ENCODE measurements around the gene STBD1.
"Not testable (repeated sequence)": the region's sequence is repeated elsewhere in the genome, so short reads cannot be mapped to it uniquely, and the experiment has no call there.

Gene STBD1

GRCh38 chr4:76305971-76306881 is at the start of gene STBD1:
STBD1 (plus strand) TSS chr4:76306733; CDS start chr4:76306770, 37 bp downstream.
- DNase-seq (ENCODE audit: low spot score) = no peak

- no peak for DNase-seq (ENCODE audit: low spot score)
These were observed 49.6 kb upstream of the STBD1 start for GRCh38 chr4:76256968-76257367.

GRCh38 chr4:76257824-76258223 is 48.7 kb upstream of the STBD1 start:
- no peak for DNase-seq (ENCODE audit: low spot score)

- DNase-seq (ENCODE audit: low spot score) = no peak
These were observed 46.0 kb upstream of the STBD1 start for GRCh38 chr4:76260571-76260970.

- no peak for DNase-seq (ENCODE audit: low spot score)
These were observed 40.8 kb upstream of the STBD1 start for GRCh38 chr4:76265631-76266218.

- no peak for DNase-seq (ENCODE audit: low spot score)
These were observed 39.9 kb upstream of the STBD1 start for GRCh38 chr4:76266627-76267026.

- no peak for DNase-seq (ENCODE audit: low spot score)
These were observed 38.7 kb upstream of the STBD1 start for GRCh38 chr4:76267811-76268210.

- DNase-seq (ENCODE audit: low spot score) = no peak
These were observed 36.0 kb upstream of the STBD1 start for GRCh38 chr4:76270244-76271175.

- DNase-seq (ENCODE audit: low spot score) = no peak
These were observed 35.3 kb upstream of the STBD1 start for GRCh38 chr4:76271248-76271647.

- no peak for DNase-seq (ENCODE audit: low spot score)
These were observed 34.5 kb upstream of the STBD1 start for GRCh38 chr4:76272073-76272472.

GRCh38 chr4:76272582-76272981 is 34.0 kb upstream of the STBD1 start:
- DNase-seq (ENCODE audit: low spot score) = no peak

GRCh38 chr4:76272999-76273398 is 33.5 kb upstream of the STBD1 start:
- DNase-seq (ENCODE audit: low spot score) = no peak

GRCh38 chr4:76275486-76276124 is 30.9 kb upstream of the STBD1 start:
- DNase-seq (ENCODE audit: low spot score) = no peak

GRCh38 chr4:76276813-76277212 is 29.7 kb upstream of the STBD1 start:
- no peak for DNase-seq (ENCODE audit: low spot score)

GRCh38 chr4:76277667-76278066 is 28.9 kb upstream of the STBD1 start:
- DNase-seq (ENCODE audit: low spot score) = no peak

GRCh38 chr4:76278583-76278982 is 27.9 kb upstream of the STBD1 start:
- DNase-seq (ENCODE audit: low spot score) = no peak

GRCh38 chr4:76279462-76279861 is 27.1 kb upstream of the STBD1 start:
- DNase-seq (ENCODE audit: low spot score) = no peak

- no peak for DNase-seq (ENCODE audit: low spot score)
These were observed 25.8 kb upstream of the STBD1 start for GRCh38 chr4:76280488-76281441.

GRCh38 chr4:76281594-76281993 is 24.9 kb upstream of the STBD1 start:
- not testable (repeated sequence) for DNase-seq (ENCODE audit: low spot score)

- DNase-seq (ENCODE audit: low spot score) = no peak
These were observed 23.4 kb upstream of the STBD1 start for GRCh38 chr4:76282941-76283689.

Measured in hematopoietic multipotent progenitor cell treated with erythropoietin and hydrocortisone succinate and interleukin-3 and kit ligand, for 17 days (in vitro differentiated cells).